GM19025 (cell line): ENCODE measurements around the gene VEGFA.
A peak's percentile ranks its signal among the peaks of the same experiment; 100 is the strongest.

Experiments used
- ATAC-seq: cut with Tn5 transposase; IDR thresholded peaks from one replicate; pipeline ENCODE4 v1.9.1; 2021; ENCODE audit warnings: mild to moderate bottlenecking, low read depth, moderate library complexity; ENCODE audit not compliant: unreplicated experiment

VEGFA gene

GRCh38 chr6:43758617-43759050 is 11.4 kb upstream of the VEGFA start:
- no peak for ATAC-seq

- ATAC-seq, result no peak
Measured at GRCh38 chr6:43759136-43759906, 10.7 kb upstream of the VEGFA start.

GRCh38 chr6:43759907-43760206 is 10.2 kb upstream of the VEGFA start:
- ATAC-seq, result no peak

GRCh38 chr6:43760210-43761168 is 9.5 kb upstream of the VEGFA start:
- ATAC-seq, result no peak

- ATAC-seq, result no peak
Measured at GRCh38 chr6:43761666-43762409, 8.2 kb upstream of the VEGFA start.

GRCh38 chr6:43762410-43762768 is 7.6 kb upstream of the VEGFA start:
- ATAC-seq, result no peak

GRCh38 chr6:43762966-43763695 is 6.9 kb upstream of the VEGFA start:
- ATAC-seq, result no peak

GRCh38 chr6:43763812-43764522 is 6.0 kb upstream of the VEGFA start:
- ATAC-seq, result no peak

GRCh38 chr6:43764772-43765171 is 5.2 kb upstream of the VEGFA start:
- no peak for ATAC-seq

GRCh38 chr6:43765776-43766499 is 4.1 kb upstream of the VEGFA start:
- no peak for ATAC-seq

GRCh38 chr6:43766500-43766853 is 3.5 kb upstream of the VEGFA start:
- ATAC-seq, result no peak

- no peak for ATAC-seq
Measured at GRCh38 chr6:43766964-43767461, 3.0 kb upstream of the VEGFA start.

- ATAC-seq, result no peak
Measured at GRCh38 chr6:43767553-43768505, 2.2 kb upstream of the VEGFA start.

GRCh38 chr6:43768506-43768860 is 1.5 kb upstream of the VEGFA start:
- no peak for ATAC-seq

- no peak for ATAC-seq
Measured at GRCh38 chr6:43768983-43769525, 957 bp upstream of the VEGFA start.

- peak; percentile 13 for ATAC-seq
Measured at GRCh38 chr6:43770372-43771209, 580 bp downstream of the VEGFA start.
